Peyer's patch (tissue), 4 donors: ENCODE data around the gene PACRG. TPM values are rescaled to one million over a fixed set of nuclear protein-coding genes. Genes with fewer than 3 reads are reported as not detected.

ENCODE experiments used
- DNase-seq, 3 donors: peaks; one replicate each; pipeline ENCODE4 v3.0.0-alpha.2; 2017 to 2019
- H3K27ac ChIP-seq, 4 donors: fragments of 200-600 bp; sonication (generic); one replicate each; pipeline ENCODE4 v1.5.1; 2016 to 2019
- H3K27me3 ChIP-seq, 2 donors: fragments of 200-600 bp; sonication (generic); one replicate each; pipeline ENCODE4 v1.5.1; 2019
- H3K36me3 ChIP-seq, 3 donors: fragments of 200-600 bp; sonication (generic); one replicate each; pipeline ENCODE4 v1.5.1; 2016 to 2019
- H3K4me1 ChIP-seq, 4 donors: fragments of 200-600 bp; sonication (generic); one replicate each; pipeline ENCODE4 v1.5.1; 2016 to 2019
- H3K4me3 ChIP-seq, 4 donors: fragments of 200-600 bp; sonication (generic); 1 replicate in 3 of 4; 2 replicates in 1 of 4; pipeline ENCODE4 v1.5.1; 2016 to 2019; ENCODE audit warnings: mild to moderate bottlenecking in 1 of 4
- H3K9me3 ChIP-seq, 4 donors: fragments of 200-600 bp; sonication (generic); one replicate each; pipeline ENCODE4 v1.5.1; 2016 to 2019; ENCODE audit warnings: mild to moderate bottlenecking in 1 of 4
- CTCF ChIP-seq, 6 experiments: fragments of 450-650 bp in 4 of 6; fragments of 200-600 bp in 2 of 6; sonication (generic) in 1 of 6; IDR thresholded peaks; one replicate each; pipeline ENCODE4 v1.5.1; 2017 to 2019; ENCODE audit warnings: antibody characterized with exemption in 6 of 6, mild to moderate bottlenecking in 3 of 6, moderate library complexity in 1 of 6
- POLR2A ChIP-seq, 2 donors: fragments of 450-650 bp; IDR thresholded peaks; one replicate each; pipeline ENCODE4 v1.5.1; 2017; ENCODE audit warnings: antibody characterized with exemption in 2 of 2, mild to moderate bottlenecking in 2 of 2, moderate library complexity in 2 of 2
- total RNA-seq, 4 donors: library from RNA; depleted of rRNA; stranded (reverse); fragments of >200 nt; gene quantifications; one replicate each; pipeline ENCODE4 v1.1.0, GENCODE V29; 2016

PACRG gene
- total RNA-seq, 4 donors from 2014 or later: 0.76 to 2.5 TPM; not detected in 2

- no peaks in the 10 kb centered on the region for H3K4me1 ChIP-seq
- H3K27ac ChIP-seq: no peak overlapping the region
- H3K36me3 ChIP-seq: no peaks in the 10 kb centered on the region
- H3K27me3 ChIP-seq: no peaks in the 10 kb centered on the region
- no peaks in the 10 kb centered on the region for H3K9me3 ChIP-seq
- H3K4me3 ChIP-seq: no peak overlapping the region
- no peak for TF ChIP-seq POLR2A (IDR thresholded peaks at IDR 0.05)
- TF ChIP-seq CTCF (IDR thresholded peaks at IDR 0.05): no peak
- DNase-seq: no peak
These were observed 524.4 kb downstream of the PACRG start for GRCh38 chr6:163252061-163252591.

GRCh38 chr6:163253556-163254213 is 525.9 kb downstream of the PACRG start:
- TF ChIP-seq POLR2A (IDR thresholded peaks at IDR 0.05) (no peak), CTCF (IDR thresholded peaks at IDR 0.05) (no peak)
- Histone ChIP-seq H3K27me3 (no peaks in the 10 kb centered on the region), H3K4me3 (no peak overlapping the region), H3K27ac (no peak overlapping the region), H3K4me1 (no peaks in the 10 kb centered on the region), H3K9me3 (no peaks in the 10 kb centered on the region), H3K36me3 (no peaks in the 10 kb centered on the region)
- no peak for DNase-seq

GRCh38 chr6:163254341-163254835 is 526.6 kb downstream of the PACRG start:
- Histone ChIP-seq H3K27me3 (no peaks in the 10 kb centered on the region), H3K9me3 (no peaks in the 10 kb centered on the region), H3K27ac (no peak overlapping the region), H3K4me3 (no peak overlapping the region), H3K36me3 (no peaks in the 10 kb centered on the region), H3K4me1 (no peaks in the 10 kb centered on the region)
- no peak for DNase-seq
- no peak for TF ChIP-seq POLR2A (IDR thresholded peaks at IDR 0.05)
- no peak for TF ChIP-seq CTCF (IDR thresholded peaks at IDR 0.05)

- no peak for TF ChIP-seq POLR2A (IDR thresholded peaks at IDR 0.05)
- TF ChIP-seq CTCF (IDR thresholded peaks at IDR 0.05): no peak
- Histone ChIP-seq H3K36me3 (no peaks in the 10 kb centered on the region), H3K27me3 (no peaks in the 10 kb centered on the region), H3K4me3 (no peak overlapping the region), H3K9me3 (no peaks in the 10 kb centered on the region), H3K27ac (no peak overlapping the region), H3K4me1 (no peaks in the 10 kb centered on the region)
- DNase-seq: no peak
These were observed 527.5 kb downstream of the PACRG start for GRCh38 chr6:163255265-163255664.

- no peak overlapping the region for H3K27ac ChIP-seq
- no peak for DNase-seq
- H3K9me3 ChIP-seq: peaks cover 0 to under 1% (median 0%) of the 10 kb centered on the region in 4 donors
- no peaks in the 10 kb centered on the region for H3K4me1 ChIP-seq
- TF ChIP-seq POLR2A (IDR thresholded peaks at IDR 0.05) (no peak), CTCF (IDR thresholded peaks at IDR 0.05) (no peak)
- H3K27me3 ChIP-seq: no peaks in the 10 kb centered on the region
- no peak overlapping the region for H3K4me3 ChIP-seq
- H3K36me3 ChIP-seq: no peaks in the 10 kb centered on the region
These were observed 531.9 kb downstream of the PACRG start for GRCh38 chr6:163259689-163260088.
